ENCODE measurements around the gene BTNL8. TPM values are rescaled to one million over a fixed set of nuclear protein-coding genes. Genes with fewer than 3 reads are reported as not detected.

BTNL8 gene
- polyA plus RNA-seq, 3 donors: 0.47 to 0.89 (median 0.79) TPM

Other genes with a start within 250 kb of the BTNL8 start
- gene FLT4, start 249.6 kb upstream of the BTNL8 start, polyA plus RNA-seq (ENCODE audit: insufficient read length in 3 of 3): 10 to 100 TPM; 24.1 to 34.2 (median 34.1) TPM
- gene OR2Y1, start 159.1 kb upstream of the BTNL8 start, polyA plus RNA-seq (ENCODE audit: insufficient read length in 3 of 3): not detected
- 10 to 100 TPM; 67.3 to 89.2 (median 78.9) TPM for gene MGAT1, start 96.4 kb upstream of the BTNL8 start, polyA plus RNA-seq (ENCODE audit: insufficient read length in 3 of 3)
- 10 to 100 TPM; 59.6 to 69.3 (median 62.3) TPM for gene ZFP62, start 37.9 kb upstream of the BTNL8 start, polyA plus RNA-seq (ENCODE audit: insufficient read length in 3 of 3)
- gene BTNL3, start 89.7 kb downstream of the BTNL8 start, polyA plus RNA-seq (ENCODE audit: insufficient read length in 3 of 3): under 1 TPM in 2 of 3 donors, not detected in 1; 0.07 to 0.20 TPM
- gene BTNL9, start 141.1 kb downstream of the BTNL8 start, polyA plus RNA-seq (ENCODE audit: insufficient read length in 3 of 3): 10 to 100 TPM in 2 of 3 donors, 1 to 10 TPM in 1; 7.0 to 14.9 (median 11.5) TPM
- gene OR2V1, start 232.0 kb downstream of the BTNL8 start, polyA plus RNA-seq (ENCODE audit: insufficient read length in 3 of 3): under 1 TPM in 1 of 3 donors, not detected in 2; 0.06 TPM
- gene OR2V2, start 248.4 kb downstream of the BTNL8 start, polyA plus RNA-seq (ENCODE audit: insufficient read length in 3 of 3): under 1 TPM in 1 of 3 donors, not detected in 2; 0.03 TPM

All from renal cortex interstitium (tissue), 3 donors.